Glutamatergic neuron (in vitro differentiated cells): ENCODE data around the gene RRAGB. TPM values are rescaled to one million over a fixed set of nuclear protein-coding genes. Genes with fewer than 3 reads are reported as not detected.

Experiments used
- DNase-seq: peaks from one replicate; pipeline ENCODE4 v3.0.0; 2022
- H3K27ac Mint-ChIP-seq: one replicate; pipeline ENCODE4 v1.8.0; 2020; ENCODE audit warnings: mild to moderate bottlenecking, mixed read lengths, inconsistent platforms; ENCODE audit not compliant: unreplicated experiment
- H3K27me3 Mint-ChIP-seq: one replicate; pipeline ENCODE4 v1.8.0; 2020; ENCODE audit warnings: mild to moderate bottlenecking, moderate library complexity, mixed read lengths, inconsistent platforms; ENCODE audit not compliant: unreplicated experiment
- H3K36me3 Mint-ChIP-seq: one replicate; pipeline ENCODE4 v1.8.0; 2020; ENCODE audit warnings: mild to moderate bottlenecking, mixed read lengths, inconsistent platforms; ENCODE audit not compliant: unreplicated experiment
- H3K4me1 Mint-ChIP-seq: one replicate; pipeline ENCODE4 v1.8.0; 2020; ENCODE audit warnings: mild to moderate bottlenecking, low read depth, mixed read lengths, inconsistent platforms; ENCODE audit not compliant: unreplicated experiment
- H3K4me3 Mint-ChIP-seq: one replicate; pipeline ENCODE4 v1.8.0; 2020; ENCODE audit warnings: mild to moderate bottlenecking, mixed read lengths, inconsistent platforms; ENCODE audit not compliant: unreplicated experiment
- H3K9me3 Mint-ChIP-seq: one replicate; pipeline ENCODE4 v1.8.0; 2020; ENCODE audit warnings: mild to moderate bottlenecking, moderate library complexity, mixed read lengths, inconsistent platforms; ENCODE audit not compliant: unreplicated experiment
- total RNA-seq: library from RNA; stranded (reverse); fragmentation: NEBNext Ultra II Directional; extraction: Animal tissue kit (Norgen Biotek cat#: 25700); gene quantifications from one replicate; pipeline ENCODE4 v1.2.1, GENCODE V29; 2021; ENCODE audit not compliant: unreplicated experiment
- TF ChIP-seq, protein P1 (sequence below): fragments of 200-600 bp; sonication (generic); IDR thresholded peaks from one replicate; pipeline ENCODE4 v1.5.0; 2021; ENCODE audit not compliant: partially characterized antibody, unreplicated experiment

The RRAGB gene
- total RNA-seq, 1 donor from 2014 or later = 29.5 TPM

DNA sequence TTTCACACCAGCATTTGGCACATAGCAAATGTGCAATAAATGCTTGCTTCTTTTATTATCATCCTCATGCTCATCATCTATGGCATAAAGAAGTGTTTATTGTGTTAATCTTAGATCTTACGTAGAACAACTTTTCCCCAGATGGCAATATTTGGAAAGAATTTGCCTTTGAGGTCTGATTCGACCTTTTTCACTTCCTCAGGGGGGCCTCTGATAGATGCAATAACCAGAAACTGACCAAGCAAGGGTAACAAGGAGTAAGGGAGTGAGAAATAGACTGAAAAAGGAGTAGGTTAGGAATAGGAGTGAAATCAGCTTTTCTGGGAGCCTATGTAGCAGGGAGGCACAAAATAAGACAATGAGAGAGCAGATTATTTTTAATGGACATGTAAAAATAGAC, 70.2 kb downstream of the RRAGB start:
- Mint-ChIP-seq H3K9me3 (no peaks in the 10 kb centered on the region), H3K4me3 (no peak overlapping the region), H3K4me1 (no peaks in the 10 kb centered on the region), H3K36me3 (no peaks in the 10 kb centered on the region), H3K27me3 (peaks cover 2% of the 10 kb centered on the region), H3K27ac (no peak overlapping the region)
- no peak for DNase-seq
- TF ChIP-seq, protein P1, sequence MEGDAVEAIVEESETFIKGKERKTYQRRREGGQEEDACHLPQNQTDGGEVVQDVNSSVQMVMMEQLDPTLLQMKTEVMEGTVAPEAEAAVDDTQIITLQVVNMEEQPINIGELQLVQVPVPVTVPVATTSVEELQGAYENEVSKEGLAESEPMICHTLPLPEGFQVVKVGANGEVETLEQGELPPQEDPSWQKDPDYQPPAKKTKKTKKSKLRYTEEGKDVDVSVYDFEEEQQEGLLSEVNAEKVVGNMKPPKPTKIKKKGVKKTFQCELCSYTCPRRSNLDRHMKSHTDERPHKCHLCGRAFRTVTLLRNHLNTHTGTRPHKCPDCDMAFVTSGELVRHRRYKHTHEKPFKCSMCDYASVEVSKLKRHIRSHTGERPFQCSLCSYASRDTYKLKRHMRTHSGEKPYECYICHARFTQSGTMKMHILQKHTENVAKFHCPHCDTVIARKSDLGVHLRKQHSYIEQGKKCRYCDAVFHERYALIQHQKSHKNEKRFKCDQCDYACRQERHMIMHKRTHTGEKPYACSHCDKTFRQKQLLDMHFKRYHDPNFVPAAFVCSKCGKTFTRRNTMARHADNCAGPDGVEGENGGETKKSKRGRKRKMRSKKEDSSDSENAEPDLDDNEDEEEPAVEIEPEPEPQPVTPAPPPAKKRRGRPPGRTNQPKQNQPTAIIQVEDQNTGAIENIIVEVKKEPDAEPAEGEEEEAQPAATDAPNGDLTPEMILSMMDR = no peak

DNA sequence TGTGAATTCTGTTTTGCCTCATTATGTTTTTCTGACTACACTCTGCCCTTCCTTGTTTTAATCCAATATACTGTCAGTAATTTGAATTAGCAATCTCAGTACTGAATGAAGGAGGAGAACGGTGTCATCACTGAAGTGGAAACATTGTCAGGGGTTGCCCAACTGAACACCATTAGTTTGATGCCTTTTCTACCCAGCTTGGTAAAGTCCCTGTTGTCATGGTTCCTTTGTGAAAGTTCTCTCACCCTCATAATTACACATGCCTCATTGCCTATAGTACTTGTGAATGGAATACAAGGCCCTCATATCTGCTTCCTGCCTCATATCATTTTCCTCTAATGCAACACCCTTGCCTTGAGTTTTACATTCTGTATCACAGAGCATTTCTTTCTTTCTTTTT, 76.9 kb downstream of the RRAGB start:
- no peaks in the 10 kb centered on the region for H3K4me1 Mint-ChIP-seq
- no peaks in the 10 kb centered on the region for H3K36me3 Mint-ChIP-seq
- TF ChIP-seq, protein P1 = no peak
- no peak for DNase-seq
- no peaks in the 10 kb centered on the region for H3K9me3 Mint-ChIP-seq
- no peaks in the 10 kb centered on the region for H3K27me3 Mint-ChIP-seq
- H3K27ac Mint-ChIP-seq = no peak overlapping the region
- H3K4me3 Mint-ChIP-seq = no peak overlapping the region

DNA sequence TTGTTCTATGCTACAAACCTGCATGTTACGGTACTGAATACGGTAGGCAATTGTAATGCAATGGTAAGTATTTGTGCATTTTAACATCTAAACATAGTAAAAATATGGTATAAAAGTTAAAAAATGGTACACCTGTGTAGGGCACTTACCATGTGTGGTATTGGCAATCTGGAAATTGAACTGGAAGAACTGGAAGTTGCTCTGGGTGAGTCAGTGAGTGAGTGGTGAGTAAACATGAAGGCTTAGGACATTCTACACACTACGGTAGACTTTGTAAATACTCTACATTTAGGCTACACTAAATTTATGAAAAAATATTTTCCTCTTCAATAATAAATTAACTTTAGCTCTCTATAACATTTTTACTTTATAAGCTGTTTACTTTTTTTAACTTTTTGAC, 78.9 kb downstream of the RRAGB start:
- H3K4me3 Mint-ChIP-seq = no peak overlapping the region
- no peaks in the 10 kb centered on the region for H3K36me3 Mint-ChIP-seq
- H3K27me3 Mint-ChIP-seq = no peaks in the 10 kb centered on the region
- TF ChIP-seq, protein P1 = no peak
- DNase-seq = no peak
- H3K9me3 Mint-ChIP-seq = no peaks in the 10 kb centered on the region
- no peaks in the 10 kb centered on the region for H3K4me1 Mint-ChIP-seq
- no peak overlapping the region for H3K27ac Mint-ChIP-seq

DNA sequence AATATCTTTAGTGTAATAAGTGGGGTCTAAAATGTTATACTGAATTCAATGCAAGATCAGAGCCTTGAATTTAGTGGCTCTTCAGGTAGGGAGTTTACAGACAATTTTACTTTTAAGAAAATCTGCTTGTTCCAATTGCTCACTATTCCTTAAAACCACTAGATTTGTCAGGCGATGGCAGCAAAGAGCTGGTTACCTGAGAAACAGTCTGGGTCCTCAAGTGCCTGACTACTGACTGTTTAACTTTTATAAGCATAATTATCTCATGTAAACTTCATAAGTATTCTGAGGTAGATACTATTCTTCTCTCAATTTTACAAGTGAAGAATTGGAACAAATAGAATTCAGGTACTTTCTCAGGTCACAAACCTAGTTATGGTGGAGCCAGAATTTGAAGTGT, 84.3 kb downstream of the RRAGB start:
- H3K36me3 Mint-ChIP-seq = no peaks in the 10 kb centered on the region
- H3K27me3 Mint-ChIP-seq = no peaks in the 10 kb centered on the region
- no peak overlapping the region for H3K4me3 Mint-ChIP-seq
- no peak for DNase-seq
- H3K9me3 Mint-ChIP-seq = peaks cover 1% of the 10 kb centered on the region
- H3K4me1 Mint-ChIP-seq = no peaks in the 10 kb centered on the region
- TF ChIP-seq, protein P1 = no peak
- H3K27ac Mint-ChIP-seq = no peak overlapping the region

Other genes starting within 250 kb of the RRAGB start
- 2.7 TPM for gene USP51, start 227.9 kb upstream of the RRAGB start, total RNA-seq
- gene FOXR2, start 94.3 kb upstream of the RRAGB start, total RNA-seq = not detected